Effector memory CD4-positive, alpha-beta T cell (primary cell): ENCODE data around the gene TRIM51G.
"Not testable (repeated sequence)": the region's sequence is repeated elsewhere in the genome, so short reads cannot be mapped to it uniquely, and the experiment has no call there.

Experiments
- DNase-seq, 3 donors: peaks; one replicate each; pipeline ENCODE4 v3.0.0-alpha.2; 2020
- H3K27ac ChIP-seq: 2 replicates; pipeline ENCODE4 v1.7.0; 2013; ENCODE audit warnings: mild to moderate bottlenecking, low read length, moderate library complexity; ENCODE audit not compliant: insufficient read depth, poor library complexity, severe bottlenecking
- H3K27me3 ChIP-seq: replicated peaks from 2 replicates; pipeline ENCODE4 v1.7.0; 2013; ENCODE audit warnings: mild to moderate bottlenecking, low read length; ENCODE audit not compliant: insufficient read depth, control insufficient read depth, poor library complexity, severe bottlenecking
- H3K36me3 ChIP-seq: 2 replicates; pipeline ENCODE4 v1.7.0; 2013; ENCODE audit warnings: mild to moderate bottlenecking, low read length, moderate library complexity; ENCODE audit not compliant: control insufficient read depth, insufficient read depth
- H3K4me1 ChIP-seq: 2 replicates; pipeline ENCODE4 v1.7.0; 2013; ENCODE audit warnings: low read length, mild to moderate bottlenecking; ENCODE audit not compliant: control insufficient read depth, insufficient read depth, poor library complexity, severe bottlenecking
- H3K4me3 ChIP-seq: 2 replicates; pipeline ENCODE4 v1.7.0; 2013; ENCODE audit warnings: low read length, low read depth, mild to moderate bottlenecking; ENCODE audit not compliant: insufficient read depth, poor library complexity, severe bottlenecking
- H3K9me3 ChIP-seq: 2 replicates; pipeline ENCODE4 v1.7.0; 2013; ENCODE audit warnings: mild to moderate bottlenecking, low read length, moderate library complexity; ENCODE audit not compliant: control insufficient read depth
- total RNA-seq, 3 donors: gene quantifications; one replicate each; lab custom pipeline; 2026; lab: John Stamatoyannopoulos, UW

Gene TRIM51G
- 0 reads per million in 3 donors for total RNA-seq

GRCh38 chr11:48983785-48984184, at the start of gene TRIM51G:
Gene TRIM51G, minus strand, starts transcription at chr11:48983885. Its CDS starts 2,190 bp downstream, at chr11:48981695.
- DNase-seq, H3K4me1 ChIP-seq, H3K27ac ChIP-seq, H3K27me3 ChIP-seq, H3K36me3 ChIP-seq, H3K4me3 ChIP-seq, H3K9me3 ChIP-seq: not testable (repeated sequence)

- H3K27ac ChIP-seq, H3K9me3 ChIP-seq, H3K27me3 ChIP-seq, H3K4me3 ChIP-seq, DNase-seq, H3K36me3 ChIP-seq, H3K4me1 ChIP-seq: not testable (repeated sequence)
These were observed 44.8 kb upstream of the TRIM51G start, which contains the start of gene TRIM49B for GRCh38 chr11:49028523-49028922. Gene TRIM49B, plus strand, starts transcription at chr11:49028823. Its CDS starts 2,777 bp downstream, at chr11:49031600.

GRCh38 chr11:48968592-48968991, 15.1 kb downstream of the TRIM51G start:
- DNase-seq, H3K4me1 ChIP-seq, H3K4me3 ChIP-seq, H3K27me3 ChIP-seq, H3K36me3 ChIP-seq, H3K9me3 ChIP-seq, H3K27ac ChIP-seq: not testable (repeated sequence)

- H3K27me3 ChIP-seq, H3K4me1 ChIP-seq, H3K36me3 ChIP-seq, H3K9me3 ChIP-seq, H3K4me3 ChIP-seq, H3K27ac ChIP-seq, DNase-seq: not testable (repeated sequence)
These were observed 28.2 kb downstream of the TRIM51G start for GRCh38 chr11:48955315-48956049.

GRCh38 chr11:48945796-48946195, 37.9 kb downstream of the TRIM51G start:
- not testable (repeated sequence) for H3K4me3 ChIP-seq, H3K27me3 ChIP-seq, DNase-seq, H3K36me3 ChIP-seq, H3K4me1 ChIP-seq, H3K27ac ChIP-seq, H3K9me3 ChIP-seq
